Renal cortex interstitium (tissue), 11 donors: ENCODE results near the gene LTBP1. TPM values are rescaled to one million over a fixed set of nuclear protein-coding genes. Genes with fewer than 3 reads are reported as not detected.
"Not testable (repeated sequence)": the region's sequence is repeated elsewhere in the genome, so short reads cannot be mapped to it uniquely, and the experiment has no call there.

Experiments used
- DNase-seq, 11 donors: peaks; one replicate each; pipeline ENCODE4 v3.0.0-alpha.2; 2013; ENCODE audit warnings: low read depth in 9 of 11, low spot score in 4 of 11; ENCODE audit errors: extremely low read depth in 1 of 11
- polyA plus RNA-seq, 3 donors: library from polyadenylated mRNA; unstranded; fragments of 120-200 nt; gene quantifications; one replicate each; pipeline ENCODE4 v1.2.1, GENCODE V29; 2013; ENCODE audit not compliant: insufficient read length in 3 of 3

The LTBP1 gene
- polyA plus RNA-seq, 3 donors, result 64.5 to 92.8 (median 82.8) TPM

DNA sequence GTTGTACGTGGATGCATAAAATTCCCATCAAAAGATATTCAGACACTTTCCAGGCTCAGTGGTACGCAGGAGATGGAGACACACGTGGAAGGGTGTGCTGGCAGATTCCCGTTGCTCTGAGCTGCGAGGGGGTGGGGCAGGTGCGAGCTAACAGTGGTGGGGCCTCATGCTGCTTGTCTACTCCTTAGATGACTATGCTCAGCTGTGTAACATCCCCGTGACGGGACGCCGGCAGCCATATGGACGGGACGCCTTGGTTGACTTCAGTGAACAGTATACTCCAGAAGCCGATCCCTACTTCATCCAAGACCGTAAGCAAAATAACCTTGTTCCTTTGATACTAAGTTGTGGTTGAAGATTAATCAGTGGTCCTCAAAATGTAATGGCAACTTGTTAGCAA is 442.2 kb downstream of the LTBP1 start:
- DNase-seq, result no peak

DNA sequence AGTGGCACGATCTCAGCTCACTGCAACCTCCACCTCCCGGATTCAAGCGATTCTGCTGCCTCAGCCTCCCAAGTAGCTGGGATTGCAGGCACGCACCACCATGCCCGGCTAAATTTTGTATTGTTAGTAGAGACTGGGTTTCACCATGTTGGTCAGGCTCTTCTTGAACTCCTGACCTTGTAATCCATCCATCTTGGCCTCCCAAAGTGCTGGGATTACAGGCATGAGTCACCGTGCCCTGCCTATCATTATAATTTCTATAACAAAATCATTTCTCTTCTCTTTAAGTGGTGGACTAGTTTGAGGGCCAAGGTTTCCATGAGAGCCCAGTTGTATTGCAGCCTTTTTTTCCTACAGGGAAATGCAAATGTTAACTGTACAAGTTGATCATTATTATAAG is 442.9 kb downstream of the LTBP1 start:
- not testable (repeated sequence) for DNase-seq

DNA sequence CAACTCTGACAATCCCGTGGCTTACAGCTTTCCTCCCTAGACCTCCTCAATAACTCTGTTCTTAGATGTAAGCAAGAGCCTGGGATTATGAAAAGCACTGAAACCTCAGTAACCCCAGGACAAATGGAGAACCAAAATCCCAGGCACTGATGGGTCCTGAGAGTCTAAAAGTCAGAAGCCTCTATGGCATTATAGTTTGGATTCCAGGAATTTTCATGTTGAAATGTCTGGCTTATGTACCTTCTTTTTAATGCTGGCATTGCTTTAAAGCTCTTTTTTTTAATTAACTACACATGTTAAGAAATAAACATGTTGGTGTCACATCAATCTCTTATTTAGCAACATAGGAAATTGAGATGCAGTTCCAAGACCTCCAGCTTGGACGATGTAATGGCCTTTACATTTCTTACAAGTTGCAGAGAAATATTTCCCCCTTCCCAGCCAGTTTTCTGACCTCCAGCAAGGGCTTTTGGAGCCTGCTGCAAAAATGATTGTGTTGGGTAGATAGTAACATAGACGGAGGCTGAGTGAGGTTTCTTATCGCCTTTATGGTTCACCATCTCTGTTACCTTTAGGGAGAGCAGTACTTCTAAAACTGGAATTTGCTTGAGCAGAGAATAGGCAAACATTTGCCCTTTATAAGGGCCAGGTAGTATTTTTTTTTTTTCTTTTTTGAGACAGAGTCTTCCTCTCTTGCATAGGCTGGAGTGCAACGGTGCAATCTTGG is 444.9 kb downstream of the LTBP1 start:
- DNase-seq, result peak in 1 of 11 donors; percentile 16

DNA sequence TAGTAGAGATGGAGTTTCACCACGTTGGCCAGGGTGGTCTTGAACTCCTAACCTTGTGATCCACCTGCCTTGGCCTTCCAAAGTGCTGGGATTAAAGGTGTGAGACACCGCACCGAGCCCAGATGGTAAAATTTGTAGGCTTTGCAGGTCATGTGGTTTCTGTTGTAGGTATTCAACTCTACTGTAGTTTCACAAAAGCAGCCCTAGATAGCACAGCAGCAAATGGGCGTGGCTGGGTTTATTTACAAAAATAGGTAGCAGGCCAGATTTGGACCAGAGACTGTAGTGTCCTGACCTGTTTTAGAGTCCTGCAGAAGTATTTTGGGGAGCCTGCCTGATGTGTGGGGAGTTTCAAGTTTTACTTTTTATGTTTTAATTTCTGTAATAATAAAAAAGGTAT is 445.6 kb downstream of the LTBP1 start:
- no peak for DNase-seq

DNA sequence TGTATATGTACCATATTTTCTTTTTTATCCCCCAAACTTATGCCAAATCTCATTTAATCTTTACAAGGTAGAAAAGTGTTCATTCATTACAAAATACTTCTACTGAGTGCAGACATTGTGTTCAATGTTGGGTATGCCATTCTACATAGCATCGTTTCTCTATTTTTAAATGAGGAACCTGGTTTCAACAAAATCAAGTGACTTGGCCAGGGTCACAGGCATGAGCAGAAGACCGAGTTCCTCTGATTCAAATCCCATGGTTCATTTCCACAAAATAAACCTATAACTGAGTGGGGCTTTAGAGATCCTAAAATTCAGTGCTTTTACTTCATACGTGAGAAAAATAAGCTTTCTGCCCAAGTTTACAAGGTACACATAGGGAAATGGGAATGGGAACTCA is 448.3 kb downstream of the LTBP1 start:
- DNase-seq, result no peak

DNA sequence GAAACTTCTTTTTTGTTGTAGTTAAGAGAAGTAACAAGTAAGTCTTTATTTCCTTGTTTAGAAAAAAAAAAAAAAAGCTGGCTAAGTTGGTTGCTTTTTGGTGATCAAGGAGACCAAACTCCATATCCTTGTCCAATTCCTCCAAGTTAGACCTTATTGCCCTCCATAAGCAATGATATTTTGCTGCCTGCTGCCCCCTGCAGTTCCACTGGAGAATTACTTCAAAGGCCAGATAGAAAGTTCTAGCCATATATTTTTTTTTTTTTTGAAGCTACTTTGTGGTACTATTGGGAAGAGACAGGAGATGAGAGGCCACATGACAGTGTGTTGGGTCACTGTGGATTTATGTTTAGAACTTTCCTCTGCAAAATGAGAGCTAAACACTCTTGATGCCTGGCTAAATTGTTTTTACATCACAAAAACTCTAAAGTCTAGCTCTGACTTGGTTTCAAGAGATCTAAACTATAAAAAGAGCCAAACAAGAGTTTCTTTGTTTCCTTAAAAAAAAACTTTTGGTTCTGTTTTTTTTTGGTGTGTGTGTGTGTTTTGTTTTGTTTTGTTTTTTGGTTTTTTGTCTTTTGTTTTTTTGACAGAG is 449.0 kb downstream of the LTBP1 start:
- no peak for DNase-seq

DNA sequence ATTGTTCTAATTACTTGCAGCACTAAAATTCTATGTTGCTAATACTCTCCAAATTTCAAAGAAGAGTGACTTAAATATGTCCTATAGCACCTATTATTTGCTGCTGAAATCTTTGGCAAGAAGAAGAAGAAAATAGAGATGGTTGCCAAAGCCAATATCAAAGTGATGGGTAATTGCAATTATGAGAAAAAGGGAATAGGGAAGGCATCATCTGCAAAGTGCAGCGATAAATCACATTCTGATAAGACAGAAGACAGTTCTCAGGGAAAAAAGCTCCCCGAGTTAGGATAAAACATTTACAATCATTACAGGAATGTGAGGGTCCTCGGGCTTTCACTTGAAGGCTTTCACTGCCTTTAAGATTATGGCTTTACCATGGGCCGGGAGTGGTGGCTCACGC is 457.6 kb downstream of the LTBP1 start:
- DNase-seq, result no peak

DNA sequence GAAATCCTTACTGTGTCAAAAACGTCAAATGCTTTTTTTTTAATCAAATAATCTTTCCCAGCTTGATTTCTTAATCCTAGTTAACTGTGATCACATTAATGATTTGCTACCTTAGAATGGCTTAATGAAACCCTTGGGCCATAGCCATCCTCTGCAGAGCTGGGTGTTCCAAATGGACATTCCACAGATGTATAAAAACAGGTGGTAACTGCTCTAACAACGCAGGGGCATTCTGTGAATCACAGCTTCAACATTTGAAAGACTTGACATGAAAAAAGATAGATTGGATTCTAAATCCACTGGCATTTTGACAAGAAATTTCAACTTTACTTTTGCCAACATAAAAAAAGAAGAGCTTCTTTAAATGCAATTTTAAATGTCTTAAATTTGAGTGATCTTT is 459.9 kb downstream of the LTBP1 start:
- DNase-seq, result no peak

DNA sequence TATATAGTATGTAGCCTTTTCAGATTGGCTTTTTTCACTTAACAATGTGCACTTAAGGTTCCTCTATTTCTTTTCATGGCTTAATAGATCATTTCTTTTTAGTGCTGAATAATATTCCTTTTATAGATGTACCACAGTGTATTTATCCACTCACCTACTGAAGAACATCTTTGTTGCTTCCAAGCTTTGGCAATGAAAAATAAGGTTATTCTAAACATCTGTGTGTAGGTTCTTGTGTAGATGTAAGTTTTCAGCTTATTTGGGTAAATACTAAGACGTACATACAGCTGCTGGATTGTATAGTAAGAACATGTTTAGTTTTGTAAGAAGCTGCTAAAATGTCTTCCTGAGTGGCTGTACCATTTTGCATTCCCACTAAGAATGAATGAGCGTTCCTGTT is 461.4 kb downstream of the LTBP1 start:
- no peak for DNase-seq

DNA sequence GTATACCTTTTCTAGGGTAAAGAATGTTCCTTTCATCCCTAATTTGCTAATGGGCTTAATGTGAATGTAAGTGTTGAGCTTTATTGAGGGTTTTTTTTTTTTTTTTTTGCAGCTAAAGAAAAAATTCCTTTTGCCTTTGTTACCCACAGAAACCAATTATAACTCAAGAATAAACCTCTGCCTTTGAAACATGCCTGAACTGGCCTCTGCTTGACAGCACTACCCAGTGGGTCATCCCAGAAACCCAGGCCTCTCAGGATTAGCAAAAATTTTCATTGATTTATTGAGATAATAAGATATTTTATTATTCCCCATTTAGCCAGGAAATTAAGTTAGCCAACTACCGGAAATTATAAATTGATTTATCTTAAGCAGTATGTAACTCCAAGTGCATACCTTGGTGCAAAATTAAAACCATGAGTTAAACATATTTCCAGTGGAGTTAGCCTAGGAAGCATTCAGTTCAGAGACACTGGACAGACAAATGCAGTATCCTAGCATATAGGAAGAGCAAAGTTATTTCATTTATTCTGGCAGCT is 462.7 kb downstream of the LTBP1 start:
- no peak for DNase-seq

DNA sequence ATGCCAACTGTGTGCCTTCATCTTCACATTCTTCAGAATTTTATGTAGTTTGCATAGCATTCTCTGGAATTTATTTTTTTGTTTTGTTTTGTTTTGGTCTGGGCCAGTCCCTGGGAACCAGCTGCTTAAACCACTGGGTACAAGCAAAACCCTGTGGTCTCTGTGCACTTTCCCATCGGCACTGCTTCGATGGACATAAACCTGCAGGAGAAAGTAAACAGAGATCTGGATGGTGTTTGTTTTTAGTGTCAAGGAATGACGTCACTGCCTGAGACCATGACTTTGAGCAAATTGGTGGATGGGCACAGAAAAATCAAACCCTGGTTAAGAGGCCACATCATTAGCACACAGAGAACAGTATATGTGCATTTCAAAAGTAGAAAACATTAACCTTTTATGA is 465.0 kb downstream of the LTBP1 start:
- DNase-seq, result no peak

DNA sequence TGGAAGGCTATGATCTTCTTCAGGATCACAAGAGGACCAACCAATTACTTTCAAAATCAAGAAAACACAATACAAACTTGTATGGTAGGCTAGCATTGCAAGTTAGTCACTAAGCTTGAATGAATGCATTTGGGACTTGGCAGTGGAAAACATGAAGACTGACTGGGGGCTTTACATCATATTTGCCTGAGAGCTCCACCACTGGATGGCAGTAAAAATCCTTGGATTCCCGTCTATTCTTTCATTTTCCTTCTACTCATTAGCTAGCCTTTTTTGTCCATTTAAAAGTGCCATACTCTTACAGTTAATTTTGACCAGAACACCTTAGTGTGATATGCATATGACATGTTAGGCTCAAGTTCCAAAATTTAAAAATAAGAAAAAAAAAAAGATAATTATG is 466.2 kb downstream of the LTBP1 start:
- no peak for DNase-seq

DNA sequence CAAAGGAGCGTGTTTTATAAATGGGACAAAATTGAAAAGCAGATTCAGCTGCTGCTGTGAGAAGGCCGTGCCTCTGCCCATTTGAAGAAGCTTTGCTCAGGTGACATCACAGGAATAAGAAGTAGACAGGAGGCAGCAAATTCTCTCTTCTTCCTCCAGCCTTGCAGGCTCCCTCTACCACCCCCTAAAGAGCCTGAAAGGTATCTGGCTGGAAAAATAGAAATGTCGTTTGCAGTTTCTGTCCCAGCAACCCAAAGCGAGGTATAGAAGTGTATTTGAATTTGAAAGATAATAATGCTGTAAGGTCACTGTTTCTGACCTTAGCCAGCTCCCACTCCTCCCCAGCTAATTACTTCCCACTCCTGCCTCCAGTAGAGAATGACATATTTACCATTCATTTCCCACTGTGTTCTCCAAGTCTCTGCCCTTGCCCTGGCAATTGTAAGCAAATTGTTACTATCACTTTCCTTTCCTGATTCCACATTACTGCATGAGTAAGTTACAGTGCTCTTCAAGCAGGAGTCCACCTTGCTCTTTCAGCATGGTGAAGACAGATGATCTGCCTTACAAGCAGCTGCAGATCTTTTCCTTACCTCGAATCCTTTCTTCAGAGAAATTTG is 472.9 kb downstream of the LTBP1 start:
- no peak for DNase-seq

DNA sequence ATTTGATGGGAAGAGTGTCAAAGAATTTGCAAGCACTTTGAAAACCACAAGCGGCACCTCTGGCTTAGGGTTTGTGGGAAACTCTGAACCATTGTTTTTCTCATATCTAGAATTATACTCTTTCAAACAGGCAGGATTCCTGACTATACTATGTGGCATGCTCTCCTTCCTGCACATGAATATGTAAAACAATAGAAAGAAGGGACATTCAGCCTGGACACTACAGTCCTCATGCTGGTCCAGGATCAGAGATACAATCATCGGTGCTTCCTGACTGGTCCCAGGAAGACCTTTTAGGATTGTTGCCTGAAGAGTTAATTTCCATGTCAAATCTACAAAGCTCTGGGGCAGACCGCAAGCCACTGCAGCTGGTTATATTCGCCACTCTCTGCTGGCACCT is 474.0 kb downstream of the LTBP1 start:
- no peak for DNase-seq

DNA sequence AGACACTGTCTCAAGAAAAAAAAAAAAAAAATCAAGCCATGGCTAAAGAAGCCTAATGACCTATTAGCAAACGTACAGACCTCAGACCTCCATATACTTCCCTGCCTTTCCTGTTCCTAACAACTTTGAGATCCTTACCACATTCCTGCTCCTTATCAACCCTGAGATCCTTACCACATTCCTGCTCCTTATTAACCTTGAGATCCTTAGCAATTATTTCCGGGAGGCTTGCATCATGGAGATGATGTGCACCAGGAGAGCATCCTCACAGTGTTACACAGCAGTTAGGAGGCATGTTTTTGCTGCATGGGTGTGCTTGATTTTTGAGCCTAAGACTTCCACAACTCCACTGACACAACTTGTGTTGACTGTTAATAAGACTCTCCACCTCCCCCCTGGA is 475.1 kb downstream of the LTBP1 start:
- DNase-seq, result no peak

DNA sequence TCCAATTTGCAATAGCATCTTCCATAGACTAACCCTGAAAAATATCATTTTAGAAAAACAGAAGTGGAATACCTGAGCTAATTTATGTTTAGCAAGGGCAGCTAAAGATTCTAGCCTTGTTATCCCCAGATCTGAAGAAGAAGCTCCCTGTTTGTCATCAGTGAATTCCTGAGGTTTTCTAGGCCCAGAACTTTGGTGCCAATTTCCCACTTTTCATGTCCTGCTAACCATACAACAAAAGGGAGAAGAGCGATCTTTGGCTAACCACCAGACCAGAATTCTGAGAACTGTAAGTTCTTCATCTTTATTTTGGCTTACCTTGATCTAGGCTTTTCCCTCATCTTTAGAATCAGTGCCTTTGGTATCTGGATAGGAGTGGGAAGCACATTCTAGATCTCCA is 478.4 kb downstream of the LTBP1 start:
- DNase-seq, result no peak

DNA sequence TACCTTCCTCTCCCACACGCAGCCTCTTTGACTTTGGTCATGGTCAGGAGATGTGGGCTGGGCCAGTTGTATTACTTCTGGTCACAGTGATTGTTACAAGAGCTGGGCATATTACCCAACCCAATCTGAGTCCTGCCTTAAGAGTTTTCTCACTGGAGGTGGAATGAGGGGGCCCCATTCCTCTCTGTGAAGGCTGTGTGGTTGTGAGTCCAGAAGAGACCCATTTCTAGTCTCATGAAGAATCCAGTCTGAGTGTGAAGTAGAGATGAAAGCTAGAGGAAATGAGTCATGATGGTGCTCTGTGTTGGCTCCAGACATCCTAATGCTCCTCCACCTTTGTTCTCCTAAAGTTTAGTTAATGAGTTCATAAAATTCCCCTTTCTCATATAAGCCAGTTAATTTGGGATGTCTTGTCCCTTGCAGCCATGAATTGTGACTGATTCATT is 478.9 kb downstream of the LTBP1 start:
- no peak for DNase-seq

DNA sequence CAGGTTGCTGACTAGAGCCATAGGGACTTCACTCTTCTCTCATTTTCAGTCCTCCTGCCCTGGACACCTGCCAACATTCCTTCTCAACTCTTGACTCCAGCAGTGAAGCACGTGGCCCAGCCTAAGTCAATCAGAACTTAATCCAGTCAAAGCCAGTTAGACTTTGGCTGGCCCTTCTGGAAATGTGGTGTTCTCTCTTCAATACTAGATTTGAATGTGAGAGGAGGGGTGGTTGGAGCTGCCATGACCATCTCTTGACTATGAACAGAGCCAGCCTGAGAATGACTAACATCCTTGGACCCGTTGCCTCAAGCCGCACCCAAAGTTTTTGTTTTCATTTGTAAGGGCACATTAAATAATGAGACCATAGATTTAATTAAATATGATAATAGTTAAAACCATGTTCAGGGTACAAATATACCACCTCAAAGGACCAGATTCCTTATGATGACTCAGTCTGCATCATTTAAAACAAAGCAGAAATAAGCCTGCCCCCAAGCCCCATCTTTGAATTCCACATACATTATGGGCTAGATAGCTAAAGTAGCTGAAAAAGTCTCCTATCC is 480.0 kb downstream of the LTBP1 start:
- DNase-seq, result no peak

DNA sequence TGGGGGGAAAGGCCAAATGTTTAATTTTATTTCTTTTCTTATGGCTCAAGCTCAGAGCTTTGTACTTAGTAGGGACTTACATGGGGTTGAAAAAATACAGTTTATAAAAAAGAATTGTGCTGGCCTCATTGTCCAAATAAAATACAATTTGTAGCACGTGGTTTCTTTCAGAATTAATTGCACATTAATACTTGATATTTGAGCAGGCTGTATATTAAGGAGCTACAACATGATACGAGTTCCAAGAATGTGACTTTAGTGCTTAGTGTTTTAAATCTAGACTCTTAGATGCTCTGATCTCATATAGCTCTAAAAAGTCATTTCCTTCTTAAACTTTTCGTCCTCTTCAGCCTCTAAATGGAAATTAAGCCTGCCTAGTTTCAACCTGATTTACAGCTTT is 483.3 kb downstream of the LTBP1 start:
- DNase-seq, result peak in 3 of 11 donors; percentile 44 to 69 (median 59)

DNA sequence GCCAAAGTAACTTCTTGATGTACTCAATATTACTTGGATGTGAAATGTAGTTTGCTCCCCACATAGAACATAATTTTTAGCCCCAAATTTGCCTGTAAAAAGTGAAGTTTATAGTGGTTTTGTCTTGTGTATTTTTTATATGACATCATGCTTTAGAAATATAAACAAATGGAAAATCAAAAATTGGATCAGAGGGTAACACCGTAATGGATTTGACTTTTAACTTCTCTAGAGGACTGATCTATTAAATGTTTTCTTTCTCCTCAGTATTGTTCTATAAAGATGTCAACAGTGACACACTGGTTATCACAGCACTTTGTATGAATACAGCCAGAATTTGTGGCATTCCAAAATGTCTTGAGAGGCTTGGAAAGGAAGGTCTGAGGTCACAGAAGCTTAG is 484.1 kb downstream of the LTBP1 start:
- no peak for DNase-seq
